Muscle of back (tissue), 10 donors: ENCODE data around the gene TSPYL4. TPM values are rescaled to one million over a fixed set of nuclear protein-coding genes. Genes with fewer than 3 reads are reported as not detected.

Source experiments
- polyA plus RNA-seq, 10 donors: library from polyadenylated mRNA; unstranded; fragments of 120-200 nt; gene quantifications; one replicate each; pipeline ENCODE4 v1.2.1, GENCODE V29; 2013; ENCODE audit not compliant: insufficient read length in 10 of 10

The TSPYL4 gene
- polyA plus RNA-seq, 10 donors = 15.9 to 21.9 (median 18.8) TPM

Other genes with a start within 250 kb of the TSPYL4 start
- gene FRK, start 193.2 kb downstream of the TSPYL4 start, polyA plus RNA-seq = under 1 TPM; 0.39 to 0.84 (median 0.64) TPM
- gene NT5DC1, start 153.2 kb downstream of the TSPYL4 start, polyA plus RNA-seq = 10 to 100 TPM; 15.3 to 27.1 (median 21.3) TPM
- under 1 TPM; 0.12 to 0.99 (median 0.26) TPM for gene COL10A1, start 127.9 kb downstream of the TSPYL4 start, polyA plus RNA-seq
- 10 to 100 TPM; 40.6 to 66.9 (median 52.0) TPM for gene TSPYL1, start 25.9 kb upstream of the TSPYL4 start, polyA plus RNA-seq
- 10 to 100 TPM; 30.3 to 39.2 (median 33.1) TPM for gene DSE, start 116.9 kb upstream of the TSPYL4 start, polyA plus RNA-seq
- 1 to 10 TPM; 2.1 to 4.7 (median 4.0) TPM for gene CALHM6, start 207.3 kb upstream of the TSPYL4 start, polyA plus RNA-seq